HG03378 (cell line): ENCODE data around the gene SLC6A13.
"Not testable (repeated sequence)": the region's sequence is repeated elsewhere in the genome, so short reads cannot be mapped to it uniquely, and the experiment has no call there.

ENCODE experiments used
- ATAC-seq: cut with Tn5 transposase; IDR thresholded peaks from one replicate; pipeline ENCODE4 v1.9.1; 2021; ENCODE audit warnings: mild to moderate bottlenecking, moderate library complexity; ENCODE audit not compliant: unreplicated experiment

The SLC6A13 gene

DNA sequence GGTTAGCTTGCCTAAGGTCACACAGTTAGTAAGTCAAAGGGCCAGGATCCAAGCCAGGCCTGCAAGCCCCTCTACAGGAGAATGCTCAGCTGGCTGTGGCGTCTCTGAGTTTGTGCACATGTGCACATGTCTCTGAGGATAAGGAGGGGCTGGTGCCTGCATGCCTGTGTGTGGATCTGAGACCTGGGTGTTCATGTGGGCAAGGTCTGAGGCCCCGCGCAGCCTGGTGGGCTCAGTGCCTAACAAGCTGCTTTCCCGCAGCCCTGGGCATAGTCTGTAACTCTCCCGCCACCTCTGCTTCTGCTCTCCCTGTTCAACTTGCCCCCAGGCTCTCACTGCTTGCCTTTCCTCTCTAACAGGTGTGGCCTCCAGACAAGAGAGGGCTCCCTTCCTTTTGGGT is 44.4 kb downstream of the SLC6A13 start:
- no peak for ATAC-seq

DNA sequence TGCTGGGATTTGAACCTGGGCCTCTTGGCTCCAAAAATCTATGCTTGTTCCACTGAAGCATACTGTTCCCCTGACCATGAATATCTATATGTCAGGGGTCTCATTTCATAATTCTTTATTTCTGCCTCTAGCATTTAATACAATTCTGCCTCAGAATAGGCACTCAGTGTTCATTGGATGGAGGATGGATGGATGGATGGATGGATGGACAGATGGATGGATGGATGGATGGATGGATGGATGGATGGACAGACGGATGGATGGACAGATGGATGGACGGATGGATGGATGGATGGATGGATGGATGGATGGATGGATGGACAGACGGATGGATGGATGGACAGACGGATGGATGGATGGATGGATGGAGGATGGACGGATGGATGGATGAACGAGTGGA is 45.6 kb downstream of the SLC6A13 start:
- not testable (repeated sequence) for ATAC-seq

DNA sequence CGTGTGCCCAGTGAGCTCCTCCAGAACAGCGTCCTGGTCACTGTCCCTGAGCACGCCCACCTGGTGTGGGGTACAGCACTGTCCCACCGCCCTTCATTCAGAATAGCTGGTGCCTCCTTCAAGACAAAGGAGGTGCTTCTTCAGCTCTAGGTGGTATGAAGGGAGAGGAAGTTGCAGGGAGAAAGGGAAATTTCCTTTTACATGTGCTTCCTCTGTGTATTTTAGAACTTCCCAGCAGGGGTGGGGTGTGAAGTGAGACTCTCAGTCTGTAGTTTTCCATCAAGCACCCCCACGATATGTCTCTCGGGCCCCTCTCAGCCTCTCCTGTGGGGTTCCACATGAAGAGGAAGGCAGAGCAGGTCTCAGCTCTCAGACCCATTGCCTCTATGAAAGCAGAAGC is 47.5 kb downstream of the SLC6A13 start:
- no peak for ATAC-seq

GRCh38 chr12:214003-214741 is 48.5 kb downstream of the SLC6A13 start, which contains the start of gene SLC6A12:
TSS of gene SLC6A12 (minus strand) at chr12:214157. CDS start at chr12:209986, 4,171 bp downstream.
- no peak for ATAC-seq

DNA sequence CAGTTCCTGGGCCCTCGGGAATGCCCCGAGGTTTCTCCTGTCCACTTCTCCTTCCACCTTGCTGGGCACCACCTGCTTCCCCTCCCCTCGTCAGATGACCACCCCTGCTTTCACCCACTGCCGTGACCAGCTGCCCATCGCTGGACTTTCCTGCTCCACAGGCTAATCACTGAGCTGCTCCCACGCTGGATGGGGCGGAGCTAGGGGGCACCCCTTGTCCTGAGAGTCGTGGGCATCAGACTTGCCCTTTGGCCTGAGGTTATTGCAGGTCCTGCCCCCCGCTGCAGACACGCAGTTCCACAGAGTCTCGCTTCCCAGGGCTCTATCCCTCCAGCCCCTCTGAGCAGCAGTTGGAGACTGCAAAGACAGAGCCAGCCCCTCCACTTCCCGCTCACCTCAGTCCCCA is 49.1 kb downstream of the SLC6A13 start:
- no peak for ATAC-seq

DNA sequence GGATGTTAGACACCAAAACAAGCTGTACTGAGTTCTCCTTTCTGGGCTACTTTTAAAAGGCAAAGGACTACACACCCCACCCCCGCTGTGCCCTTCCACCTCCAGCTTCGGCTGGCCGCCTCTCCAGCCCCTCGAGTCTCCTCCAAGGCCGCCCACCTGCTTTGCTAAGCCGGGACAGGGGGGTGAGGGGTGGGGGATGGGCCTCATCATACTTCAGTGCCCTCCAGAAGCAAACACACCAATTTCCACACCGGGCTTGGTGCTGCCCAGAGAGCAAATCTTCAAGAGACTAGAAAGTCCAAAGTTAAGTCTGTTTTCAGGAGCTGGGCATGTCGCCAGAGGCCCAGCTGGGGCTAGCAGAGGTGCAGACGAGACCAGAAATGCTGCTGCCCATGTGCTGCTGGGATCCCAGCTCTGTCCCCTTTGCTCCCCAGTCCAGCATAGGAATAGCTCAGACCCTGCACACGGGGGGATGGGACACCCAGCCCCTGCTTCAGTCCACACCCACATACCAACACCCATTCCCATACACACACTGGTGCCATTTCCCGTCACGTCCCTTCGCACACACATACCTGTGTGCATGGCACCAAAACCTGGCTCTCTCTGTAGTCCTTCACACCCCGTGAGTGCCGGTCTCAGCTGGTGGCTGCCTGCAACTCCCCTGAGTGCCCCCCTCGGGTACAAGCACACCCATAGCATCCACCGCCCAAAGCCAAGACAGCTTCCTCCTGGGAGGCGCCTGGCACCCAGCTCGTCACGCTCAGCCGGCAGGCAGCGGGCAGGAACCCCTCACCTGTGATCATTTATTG is 49.7 kb downstream of the SLC6A13 start:
- ATAC-seq = no peak

DNA sequence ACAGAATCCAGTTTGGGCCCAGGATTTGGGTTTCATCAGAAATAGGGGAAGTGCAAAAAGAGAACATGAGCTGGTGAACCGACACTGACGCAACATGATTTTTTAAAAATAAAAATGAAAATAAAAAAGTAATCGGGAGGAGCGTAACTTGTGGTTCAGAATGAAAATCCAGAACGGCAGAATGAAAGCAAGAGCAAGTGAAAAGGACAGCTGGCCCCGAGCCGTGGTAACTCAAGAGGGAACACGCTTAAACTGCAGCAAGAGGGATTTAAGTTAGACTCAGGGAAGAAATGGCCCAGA is 50.3 kb downstream of the SLC6A13 start:
- ATAC-seq = no peak

GRCh38 chr12:211639-212414 is 50.8 kb downstream of the SLC6A13 start:
- ATAC-seq = no peak

- no peak for ATAC-seq
Measured at GRCh38 chr12:211142-211465, 51.5 kb downstream of the SLC6A13 start.

DNA sequence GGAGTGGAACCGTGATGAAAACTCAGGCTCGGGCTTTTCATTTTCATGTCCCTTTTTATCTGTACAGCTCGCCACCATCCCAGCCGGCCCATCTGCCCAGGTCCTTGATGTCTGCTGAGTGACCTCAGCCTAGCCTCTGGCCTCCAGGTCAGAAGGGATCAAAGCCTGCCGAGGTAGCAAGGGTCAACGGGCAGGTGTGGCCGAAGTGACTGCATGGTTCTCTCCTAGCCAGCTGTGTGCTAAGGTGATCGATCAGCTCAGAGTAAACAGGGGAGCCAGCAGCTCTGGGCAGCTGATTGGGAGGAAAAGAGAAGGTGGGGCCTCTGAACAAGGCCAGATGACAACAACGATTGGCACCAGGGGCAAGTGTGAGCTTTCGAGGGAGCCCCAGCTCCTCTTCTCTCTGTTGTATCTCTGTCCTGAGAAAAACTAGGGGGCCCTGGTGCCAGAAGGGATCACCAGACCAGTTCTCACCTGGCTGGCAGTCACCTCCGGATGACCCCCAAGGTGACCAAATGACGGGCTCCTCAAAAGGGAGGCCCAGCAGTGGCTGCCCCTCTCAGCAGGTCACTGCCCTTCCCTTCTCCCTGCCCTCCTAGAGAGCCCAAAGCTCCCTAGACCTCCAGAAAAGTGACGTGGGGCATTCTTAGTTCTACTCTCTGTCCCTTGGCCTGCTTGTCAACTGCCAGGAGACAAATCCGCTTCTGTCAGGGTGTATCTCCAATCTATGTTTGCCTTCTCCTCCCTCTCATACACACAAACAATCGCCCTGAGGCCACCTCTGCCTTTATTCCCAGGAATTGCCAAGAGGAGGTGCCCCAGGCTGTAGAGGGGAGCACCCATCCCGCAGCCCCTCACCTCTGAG is 52.1 kb downstream of the SLC6A13 start:
- no peak for ATAC-seq

DNA sequence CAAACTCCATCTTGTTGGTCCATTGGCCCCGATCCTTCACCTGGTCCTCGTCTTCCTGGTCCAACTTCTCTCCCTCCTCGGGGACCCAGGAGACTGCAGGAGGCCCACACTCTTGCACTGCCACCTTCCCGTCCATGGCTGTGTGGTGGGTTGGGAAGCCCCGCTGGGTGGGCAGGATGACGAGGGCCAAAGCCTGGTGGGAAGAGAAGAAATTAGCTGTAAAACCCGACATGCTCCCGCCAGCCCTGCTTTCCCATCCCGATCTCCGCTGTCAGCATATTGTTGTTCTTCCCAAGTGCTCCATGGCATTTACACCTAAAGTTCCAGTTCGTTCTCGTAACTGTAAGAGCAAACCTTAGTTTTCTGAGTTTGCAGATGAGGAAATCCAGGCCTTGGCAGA is 52.8 kb downstream of the SLC6A13 start:
- ATAC-seq = no peak

DNA sequence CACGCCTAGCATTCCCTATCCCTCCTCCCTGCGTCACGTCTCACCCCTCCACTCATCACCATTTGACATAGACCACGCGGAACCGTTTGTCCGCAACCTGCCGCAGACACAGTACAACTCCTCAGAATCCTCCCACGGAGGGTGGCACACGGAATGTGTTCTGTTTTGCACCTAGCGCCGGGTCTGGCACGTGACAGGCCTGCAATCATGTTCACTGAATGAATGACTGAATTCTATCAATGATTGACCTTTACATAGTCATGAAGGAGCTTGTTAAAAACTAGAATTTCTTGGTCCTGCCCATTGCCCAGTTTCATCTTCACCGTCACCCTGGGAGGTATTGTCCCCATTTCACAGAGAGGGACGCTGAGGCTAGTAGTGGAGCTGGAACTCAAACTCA is 53.4 kb downstream of the SLC6A13 start:
- no peak for ATAC-seq

DNA sequence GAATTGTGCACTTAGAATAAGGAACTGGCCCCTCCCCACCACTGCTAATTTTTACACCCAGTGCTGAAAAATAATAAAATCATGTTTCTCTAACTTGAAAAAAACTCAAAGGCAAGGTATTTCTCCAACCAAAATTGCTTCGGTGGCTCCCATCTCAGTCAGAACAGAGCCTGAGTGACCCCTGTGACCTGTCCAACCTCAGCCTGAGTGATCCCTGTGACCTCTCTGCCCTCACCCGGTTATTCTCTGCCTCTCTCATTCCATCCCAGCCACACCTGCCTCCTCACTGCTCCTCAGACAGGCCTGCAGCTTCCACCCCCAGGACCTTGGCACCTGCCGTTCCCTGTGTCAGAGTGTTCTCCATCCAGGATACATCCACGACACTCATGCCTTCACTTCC is 53.8 kb downstream of the SLC6A13 start:
- no peak for ATAC-seq

- no peak for ATAC-seq
Measured at GRCh38 chr12:207804-208203, 54.8 kb downstream of the SLC6A13 start.

GRCh38 chr12:206746-207440 is 55.7 kb downstream of the SLC6A13 start:
- ATAC-seq = no peak

- ATAC-seq = no peak
Measured at GRCh38 chr12:205026-205425, 57.6 kb downstream of the SLC6A13 start.

DNA sequence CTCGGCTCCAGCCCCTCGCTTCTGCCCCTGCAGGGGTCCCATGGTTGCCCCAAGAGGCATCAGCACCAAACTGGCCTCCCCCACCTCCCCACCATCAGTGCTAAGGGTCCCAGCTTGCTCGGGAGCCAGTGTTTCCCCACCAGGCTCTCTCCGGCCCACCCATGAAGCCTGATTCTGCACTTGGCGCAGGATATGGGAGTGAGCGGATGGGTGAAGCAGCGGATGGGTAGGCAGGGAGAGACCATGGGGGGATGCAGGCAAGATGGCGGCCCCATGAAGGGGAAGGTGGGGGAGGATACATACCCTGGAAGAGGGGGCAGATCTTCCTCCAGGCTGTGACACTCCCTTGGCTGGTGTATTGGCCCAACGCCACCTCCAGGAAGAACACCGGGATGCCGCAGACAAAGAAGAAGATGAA is 58.4 kb downstream of the SLC6A13 start:
- no peak for ATAC-seq

- ATAC-seq = no peak
Measured at GRCh38 chr12:203462-204260, 59.0 kb downstream of the SLC6A13 start.

- ATAC-seq = no peak
Measured at GRCh38 chr12:203074-203461, 59.6 kb downstream of the SLC6A13 start.
